ENCODE measurements around the gene PTPRR.

DNA sequence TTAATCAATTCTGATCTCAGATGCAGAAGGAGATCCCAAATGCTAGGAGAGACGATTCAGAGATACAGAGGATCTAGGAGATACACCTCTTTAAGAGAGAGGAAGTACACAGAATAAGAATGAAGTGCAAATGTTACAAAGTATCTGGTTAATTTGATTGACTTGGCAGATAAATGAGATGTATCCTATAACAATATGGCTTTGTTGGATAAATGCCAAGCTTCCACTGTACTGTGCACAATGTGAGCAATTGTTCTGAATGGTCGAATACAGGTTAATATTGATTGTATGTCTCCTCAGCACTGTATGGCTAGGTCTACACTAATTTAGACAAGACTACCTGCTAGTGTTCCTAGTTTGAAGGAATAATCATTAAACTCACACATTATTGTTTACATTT is 163.7 kb downstream of the PTPRR start:
- TF ChIP-seq, protein P1, sequence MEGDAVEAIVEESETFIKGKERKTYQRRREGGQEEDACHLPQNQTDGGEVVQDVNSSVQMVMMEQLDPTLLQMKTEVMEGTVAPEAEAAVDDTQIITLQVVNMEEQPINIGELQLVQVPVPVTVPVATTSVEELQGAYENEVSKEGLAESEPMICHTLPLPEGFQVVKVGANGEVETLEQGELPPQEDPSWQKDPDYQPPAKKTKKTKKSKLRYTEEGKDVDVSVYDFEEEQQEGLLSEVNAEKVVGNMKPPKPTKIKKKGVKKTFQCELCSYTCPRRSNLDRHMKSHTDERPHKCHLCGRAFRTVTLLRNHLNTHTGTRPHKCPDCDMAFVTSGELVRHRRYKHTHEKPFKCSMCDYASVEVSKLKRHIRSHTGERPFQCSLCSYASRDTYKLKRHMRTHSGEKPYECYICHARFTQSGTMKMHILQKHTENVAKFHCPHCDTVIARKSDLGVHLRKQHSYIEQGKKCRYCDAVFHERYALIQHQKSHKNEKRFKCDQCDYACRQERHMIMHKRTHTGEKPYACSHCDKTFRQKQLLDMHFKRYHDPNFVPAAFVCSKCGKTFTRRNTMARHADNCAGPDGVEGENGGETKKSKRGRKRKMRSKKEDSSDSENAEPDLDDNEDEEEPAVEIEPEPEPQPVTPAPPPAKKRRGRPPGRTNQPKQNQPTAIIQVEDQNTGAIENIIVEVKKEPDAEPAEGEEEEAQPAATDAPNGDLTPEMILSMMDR (IDR thresholded peaks at IDR 0.05 in 8 of 11, conservative IDR thresholded peaks at IDR 0.05 in 3 of 11): no peak
- TF ChIP-seq POLR2A (IDR thresholded peaks at IDR 0.05): no peak
